Hematopoietic multipotent progenitor cell treated with erythropoietin and hydrocortisone succinate and interleukin-3 and kit ligand, for 15 days (in vitro differentiated cells): Measurements from ENCODE around the gene PRDM16.

Experiments used
- DNase-seq: peaks from one replicate; pipeline ENCODE4 v3.0.0-alpha.2; 2015; ENCODE audit warnings: low spot score

PRDM16 gene

GRCh38 chr1:3141129-3141528 lies 72.1 kb downstream of the PRDM16 start:
- no peak for DNase-seq

DNA sequence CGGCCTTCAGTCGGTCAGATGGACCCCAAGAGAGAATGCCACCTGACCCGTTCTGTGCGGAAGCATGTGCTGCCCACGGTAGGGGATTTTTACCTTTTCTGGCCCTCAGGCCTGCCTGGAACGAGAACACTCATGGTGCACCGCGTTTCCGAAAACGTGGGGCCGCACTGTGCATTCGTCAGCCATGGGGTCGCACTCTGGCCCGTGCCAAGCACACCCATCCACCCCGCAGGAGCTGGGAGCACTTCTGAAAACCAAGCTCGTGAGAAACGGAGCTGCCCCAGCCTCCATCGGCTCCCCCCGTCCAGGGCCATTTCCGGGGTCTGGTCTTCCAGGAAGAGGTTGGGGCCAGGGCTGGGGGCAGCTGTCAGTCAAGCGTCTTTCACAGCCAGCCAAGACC lies 72.8 kb downstream of the PRDM16 start:
- DNase-seq: no peak

GRCh38 chr1:3142236-3142635 lies 73.2 kb downstream of the PRDM16 start:
- no peak for DNase-seq

GRCh38 chr1:3142751-3143150 lies 73.7 kb downstream of the PRDM16 start:
- no peak for DNase-seq

DNA sequence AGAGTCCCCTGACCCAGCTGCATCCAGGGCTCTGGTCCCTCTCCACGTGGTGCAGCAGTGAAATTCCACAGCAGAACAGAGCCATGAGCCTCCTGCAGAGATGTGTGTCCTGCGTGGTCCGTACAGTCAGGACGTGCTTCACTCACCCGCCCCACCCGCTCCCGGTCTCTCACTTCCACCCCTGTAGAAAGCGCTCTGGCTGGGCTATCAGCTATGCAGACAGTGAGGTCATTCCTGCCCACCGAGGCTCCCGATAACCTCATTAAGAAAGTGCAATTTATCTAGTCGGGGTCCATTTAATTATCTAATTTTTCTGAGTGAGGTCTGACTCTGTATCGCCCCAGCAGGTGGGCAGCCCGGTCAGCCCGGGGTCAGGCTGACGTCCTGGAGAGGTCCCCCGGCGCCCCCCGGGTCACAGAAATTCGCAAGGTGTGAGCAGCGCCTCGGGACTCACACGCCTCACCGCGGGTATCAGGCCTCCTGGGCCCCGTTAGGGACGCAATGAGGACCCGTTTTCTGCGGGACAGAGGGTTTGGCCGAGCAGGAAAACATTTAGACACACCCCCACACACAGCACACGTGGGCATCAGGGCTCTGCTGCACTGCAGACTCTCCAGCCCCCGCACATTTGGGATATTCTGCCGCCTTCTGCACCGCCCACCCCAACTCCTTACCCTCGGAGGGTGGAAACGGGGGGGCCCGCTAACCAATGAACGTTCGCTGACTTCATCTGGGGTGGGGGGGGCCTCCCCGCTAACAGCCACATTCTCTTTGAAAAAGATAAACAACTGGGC lies 76.7 kb downstream of the PRDM16 start:
- no peak for DNase-seq

DNA sequence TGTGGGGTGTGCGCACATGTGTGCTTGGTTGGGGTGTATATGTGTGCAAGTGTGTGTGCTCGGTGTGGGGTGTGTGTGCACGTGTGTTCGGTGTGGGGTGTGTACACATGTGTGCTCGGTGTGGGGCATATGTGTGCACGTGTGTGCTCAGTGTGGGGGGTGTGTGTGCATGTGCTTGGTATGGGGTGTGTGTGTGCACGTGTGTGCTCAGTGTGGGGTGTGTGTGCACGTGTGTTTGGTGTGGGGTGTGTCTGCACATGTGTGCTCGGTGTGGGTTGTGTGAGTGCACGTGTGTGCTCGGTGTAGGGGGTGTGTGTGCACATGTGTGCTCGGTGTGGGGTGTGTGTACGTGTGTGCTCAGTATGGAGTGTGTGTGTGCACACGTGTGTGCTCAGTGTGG lies 77.5 kb downstream of the PRDM16 start:
- DNase-seq: no peak

DNA sequence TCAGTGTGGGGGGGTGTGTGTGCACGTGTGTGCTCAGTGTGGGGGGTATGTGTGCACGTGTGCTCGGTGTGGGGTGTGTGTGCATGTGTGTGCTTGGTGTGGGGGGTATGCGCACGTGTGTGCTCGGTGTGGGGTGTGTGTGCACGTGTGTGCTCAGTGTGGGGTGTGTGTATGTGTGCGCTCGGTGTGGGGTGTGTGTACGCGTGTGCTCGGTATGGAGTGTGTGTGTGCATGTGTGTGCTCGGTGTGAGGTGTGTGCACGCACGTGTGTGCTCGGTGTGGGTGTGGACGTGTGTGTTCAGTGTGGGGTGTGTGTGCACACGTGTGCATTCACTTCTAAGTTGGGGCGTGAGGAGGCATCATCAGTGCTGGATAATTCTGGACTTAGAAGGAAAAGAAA lies 77.9 kb downstream of the PRDM16 start:
- no peak for DNase-seq

DNA sequence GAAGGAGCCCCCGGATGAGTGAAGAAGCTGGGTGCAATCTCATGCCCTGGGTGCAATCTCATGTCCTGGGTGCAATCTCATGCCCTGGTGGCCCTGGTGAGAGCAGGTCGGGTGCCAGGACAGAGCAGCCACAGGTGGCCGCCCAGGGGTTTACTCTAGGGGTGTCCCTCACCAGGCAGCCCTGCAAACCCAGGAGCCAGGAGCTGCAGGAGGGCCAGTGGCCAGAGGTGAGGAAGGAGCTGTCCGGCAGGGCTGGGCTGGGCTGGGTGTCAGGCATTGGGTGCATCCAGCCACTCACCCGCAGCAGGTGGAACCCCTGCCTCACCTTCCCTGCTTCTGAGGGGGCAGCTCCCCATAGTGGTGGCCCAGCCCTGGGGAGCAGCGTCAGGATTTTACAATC lies 79.2 kb downstream of the PRDM16 start:
- no peak for DNase-seq

DNA sequence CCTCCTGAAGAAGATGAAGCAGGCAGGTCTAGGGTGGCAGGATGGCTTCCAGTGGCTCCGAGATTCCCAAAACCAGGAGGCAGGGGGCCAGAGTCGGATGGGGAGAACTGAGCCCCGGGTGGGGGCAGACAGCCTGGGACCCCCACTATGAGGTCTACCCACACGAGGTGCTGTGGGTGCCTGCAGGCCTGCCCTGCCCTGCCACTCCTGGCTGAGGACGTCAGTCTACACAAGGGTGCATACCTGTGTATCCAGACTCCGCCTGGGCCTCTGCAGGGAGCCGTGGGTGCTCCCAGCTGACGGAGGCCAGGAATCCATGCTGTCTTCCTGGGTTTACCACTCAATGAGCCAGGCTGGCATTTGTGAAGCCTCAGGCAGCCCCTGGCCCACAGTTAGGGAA lies 80.3 kb downstream of the PRDM16 start:
- no peak for DNase-seq

- no peak for DNase-seq
These were observed 82.5 kb downstream of the PRDM16 start for GRCh38 chr1:3151456-3151855.

DNA sequence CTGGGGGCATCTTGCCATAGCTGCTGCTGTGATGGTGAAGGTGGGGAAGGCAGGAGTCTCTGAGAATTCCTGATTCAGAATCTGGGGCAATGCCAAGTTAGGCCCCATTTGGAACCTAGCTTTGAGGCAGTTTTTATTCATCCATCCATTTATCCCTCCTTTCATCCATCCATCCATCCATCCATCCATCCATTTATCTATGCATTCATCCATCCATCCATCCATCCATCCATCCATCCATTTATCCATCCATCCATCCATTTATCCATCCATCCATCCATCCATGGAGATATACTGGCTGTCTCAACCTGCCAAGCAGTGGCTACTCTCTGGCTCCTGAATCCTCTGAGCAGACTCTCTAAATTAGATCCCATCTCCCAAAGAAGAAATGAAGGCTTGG lies 83.1 kb downstream of the PRDM16 start:
- no peak for DNase-seq

GRCh38 chr1:3153197-3153596 lies 84.2 kb downstream of the PRDM16 start:
- no peak for DNase-seq

DNA sequence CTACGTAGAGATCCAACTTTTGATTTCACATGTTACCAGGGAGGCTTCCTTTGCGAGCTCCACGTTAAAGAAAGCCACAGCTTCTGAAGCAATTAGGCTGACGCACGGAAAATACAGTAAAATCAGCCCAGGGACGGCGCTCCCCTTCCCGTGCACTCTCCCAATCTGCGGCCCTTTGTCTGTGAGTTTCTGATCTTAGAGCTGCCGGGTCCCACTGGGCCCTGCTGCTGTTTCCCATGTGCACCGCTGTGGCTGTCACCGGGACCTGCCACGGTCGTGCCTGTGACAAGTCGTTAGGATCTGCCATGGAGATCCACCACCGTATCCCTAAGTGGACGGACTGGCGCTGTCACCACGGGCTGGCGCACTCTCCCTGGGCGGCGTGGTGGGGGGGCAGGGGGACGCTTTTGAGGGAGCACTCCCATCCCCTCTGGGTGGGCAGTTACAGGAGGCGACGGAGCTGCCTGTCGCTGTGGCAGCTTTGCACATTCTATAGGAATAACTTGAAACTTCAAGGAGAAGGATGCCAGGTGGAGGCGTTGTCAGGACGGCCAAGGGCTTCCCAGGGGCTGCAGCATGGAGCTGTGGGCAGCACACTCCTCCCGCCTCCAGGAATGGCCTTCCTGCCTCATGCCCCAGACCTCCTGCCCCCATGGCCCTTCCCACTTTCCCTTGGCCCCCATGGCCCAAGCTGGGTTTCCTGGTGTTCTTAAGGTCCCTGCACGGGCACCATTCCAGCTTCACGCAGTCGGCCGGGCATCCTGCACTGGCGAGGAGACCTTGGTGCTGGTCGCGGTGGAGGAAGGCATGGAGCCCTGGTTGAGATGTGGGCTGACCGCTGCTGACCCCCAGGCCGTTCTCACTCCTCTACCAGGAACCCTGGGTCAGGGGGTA lies 85.1 kb downstream of the PRDM16 start:
- DNase-seq: no peak

DNA sequence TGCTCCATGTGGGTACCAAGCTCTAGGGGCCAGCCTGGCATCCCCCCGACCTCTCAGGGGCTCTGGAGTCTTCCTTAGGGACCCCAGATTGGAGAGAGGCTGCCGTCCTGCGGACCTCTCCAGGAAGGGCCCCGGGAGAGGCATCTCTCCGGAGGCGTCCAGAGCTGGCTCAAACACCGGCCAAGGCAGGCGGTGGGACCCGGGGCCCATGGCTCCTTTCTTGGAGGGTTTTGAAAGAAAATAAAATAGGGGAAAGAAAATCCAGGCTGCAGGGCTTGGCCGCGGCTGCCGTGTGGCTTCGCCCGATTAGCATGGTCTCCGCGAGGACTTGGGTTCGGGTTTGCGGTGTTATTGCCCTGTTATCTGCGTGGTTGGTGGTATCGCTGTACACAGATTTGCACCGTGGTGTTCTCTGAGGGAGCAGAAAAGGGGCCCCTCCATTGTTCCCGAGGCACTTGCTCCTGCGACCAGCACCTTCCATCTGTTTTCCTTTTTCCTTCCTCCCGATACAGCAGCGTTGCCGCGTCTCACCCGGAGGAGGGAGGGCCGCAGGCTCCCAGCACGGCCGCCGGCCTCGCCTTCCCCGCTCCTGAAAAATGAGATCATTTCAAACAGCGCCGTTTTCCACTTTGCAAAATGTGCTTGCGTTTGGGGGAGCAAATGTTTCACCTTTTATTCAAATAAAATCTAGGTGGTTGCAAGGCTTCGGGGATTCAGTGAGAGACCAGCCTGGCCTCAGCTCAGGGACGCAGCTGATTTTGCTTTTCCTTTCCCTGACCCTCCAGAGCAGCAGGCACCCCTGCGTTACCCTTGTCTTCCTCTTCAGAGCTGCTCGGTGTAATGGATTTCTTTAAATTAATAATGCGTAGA lies 86.3 kb downstream of the PRDM16 start:
- DNase-seq: no peak

DNA sequence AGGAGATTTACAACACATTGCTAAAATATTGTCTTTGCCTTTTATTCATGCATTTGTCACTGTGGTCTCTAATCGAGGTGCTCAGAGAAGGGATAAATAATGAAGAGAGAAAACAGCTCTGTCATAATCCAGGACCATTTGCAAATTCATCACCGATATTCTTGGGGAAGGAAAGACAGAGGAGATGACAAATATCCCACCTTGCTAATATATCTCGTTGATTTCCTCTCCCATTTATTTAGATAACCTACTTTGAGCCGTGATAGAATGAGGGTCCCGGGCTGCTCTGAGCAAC lies 86.9 kb downstream of the PRDM16 start:
- DNase-seq: no peak

- DNase-seq: no peak
These were observed 87.9 kb downstream of the PRDM16 start for GRCh38 chr1:3156936-3157335.

- DNase-seq: no peak
These were observed 89.3 kb downstream of the PRDM16 start for GRCh38 chr1:3158347-3158746.

DNA sequence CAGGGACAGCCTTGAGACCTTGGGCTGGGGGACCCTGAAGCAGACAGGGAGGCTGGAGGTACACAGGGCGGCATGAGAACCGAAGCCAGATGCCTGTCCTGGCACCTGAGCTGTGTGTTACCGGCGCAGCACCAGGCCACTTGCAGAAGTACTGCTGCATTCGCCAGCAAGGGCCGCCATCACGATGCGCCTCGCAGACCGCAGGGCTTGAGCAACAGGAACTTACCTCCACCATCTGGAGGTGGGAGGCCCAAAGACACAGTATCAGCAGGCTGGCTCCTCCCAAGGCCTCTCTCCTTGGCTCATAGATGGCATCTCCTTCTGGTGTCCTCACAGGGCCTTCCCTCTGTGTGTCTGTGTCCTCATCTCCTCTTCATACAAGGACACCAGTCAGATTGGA lies 90.1 kb downstream of the PRDM16 start:
- no peak for DNase-seq

GRCh38 chr1:3159996-3160395 lies 91.0 kb downstream of the PRDM16 start:
- no peak for DNase-seq

GRCh38 chr1:3160647-3161145 lies 91.7 kb downstream of the PRDM16 start:
- no peak for DNase-seq

- no peak for DNase-seq
These were observed 92.3 kb downstream of the PRDM16 start for GRCh38 chr1:3161176-3161840.

DNA sequence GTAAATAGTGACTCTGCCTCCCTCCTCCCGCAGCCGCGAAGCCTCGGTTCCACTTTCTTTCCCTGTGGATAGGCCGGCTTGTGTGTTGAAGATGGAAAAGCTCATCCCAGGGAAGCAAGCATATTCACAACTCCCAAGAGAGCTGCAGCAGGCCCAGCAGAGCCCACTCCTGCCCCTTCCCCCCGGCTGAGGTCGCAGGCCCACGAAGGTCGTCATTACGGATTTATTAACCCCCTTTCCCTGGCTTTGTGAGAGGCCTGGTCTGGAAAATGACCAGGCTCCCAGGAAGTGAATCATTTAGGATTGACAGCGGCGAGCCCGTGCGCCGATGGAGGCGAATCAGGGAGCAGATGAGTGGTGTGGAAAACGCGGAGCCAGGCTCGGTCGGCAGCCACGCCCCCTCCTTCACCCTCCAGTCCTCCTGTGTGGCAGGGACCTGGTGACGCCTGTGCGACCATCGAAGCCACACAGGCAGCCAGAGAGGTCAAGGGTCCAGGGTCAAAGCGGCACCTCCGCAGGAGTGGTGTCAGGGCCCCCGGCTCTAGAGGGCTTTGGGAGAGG lies 93.4 kb downstream of the PRDM16 start:
- DNase-seq: no peak
